ENCODE results near the gene CHCHD6. TPM values are rescaled to one million over a fixed set of nuclear protein-coding genes. Genes with fewer than 3 reads are reported as not detected.

The CHCHD6 gene
- total and polyA plus RNA-seq, 4 donors: 12.1 to 22.6 (median 17.5) TPM

GRCh38 chr3:126818400-126819095 lies 114.5 kb downstream of the CHCHD6 start:
- Histone ChIP-seq H3K9ac (ENCODE audit: insufficient read depth in 1 of 2, low read length in 2 of 2) (no peak overlapping the region), H3K4me3 (no peak overlapping the region), H3K27me3 (ENCODE audit: control insufficient read depth in 3 of 3, insufficient read depth in 3 of 3, low read length in 2 of 3) (no peaks in the 10 kb centered on the region), H3K27ac (ENCODE audit: low read depth in 1 of 2, low read length in 1 of 2) (no peak overlapping the region), H3K36me3 (ENCODE audit: control insufficient read depth in 4 of 4, insufficient read depth in 4 of 4, low read length in 4 of 4) (no peaks in the 10 kb centered on the region), H3K9me3 (ENCODE audit: control insufficient read depth in 4 of 4, insufficient read depth in 3 of 4, low read length in 3 of 4) (peaks cover 0 to 1% (median 0%) of the 10 kb centered on the region in 4 donors), H3K4me1 (ENCODE audit: control insufficient read depth in 5 of 5, insufficient read depth in 5 of 5, low read length in 5 of 5) (peaks cover 0 to 10% (median 3%) of the 10 kb centered on the region in 5 donors)
- no peak for TF ChIP-seq CTCF (IDR thresholded peaks at IDR 0.05; ENCODE audit: control extremely low read depth, extremely low read depth)
- DNase-seq (no peak), ATAC-seq (ENCODE audit: insufficient read depth, low FRiP score) (no peak)
- WGBS, 2 donors: 97% methylated on average over 8 of the region's 8 CpGs

GRCh38 chr3:126826693-126827092 lies 122.7 kb downstream of the CHCHD6 start:
- H3K4me3 ChIP-seq: no peak overlapping the region
- no peak for DNase-seq
- no peak overlapping the region for H3K9ac ChIP-seq (ENCODE audit: insufficient read depth in 1 of 2, low read length in 2 of 2)
- no peaks in the 10 kb centered on the region for H3K36me3 ChIP-seq (ENCODE audit: control insufficient read depth in 4 of 4, insufficient read depth in 4 of 4, low read length in 4 of 4)
- no peak for TF ChIP-seq CTCF (IDR thresholded peaks at IDR 0.05; ENCODE audit: control extremely low read depth, extremely low read depth)
- H3K27ac ChIP-seq (ENCODE audit: low read depth in 1 of 2, low read length in 1 of 2): no peak overlapping the region
- 79 to 84% methylated on average over 2 of the region's 2 CpGs for WGBS, 2 donors
- no peaks in the 10 kb centered on the region for H3K9me3 ChIP-seq (ENCODE audit: control insufficient read depth in 4 of 4, insufficient read depth in 3 of 4, low read length in 3 of 4)
- H3K4me1 ChIP-seq (ENCODE audit: control insufficient read depth in 5 of 5, insufficient read depth in 5 of 5, low read length in 5 of 5): peaks cover 0 to 8% (median 0%) of the 10 kb centered on the region in 5 donors
- ATAC-seq (ENCODE audit: insufficient read depth, low FRiP score): no peak
- no peaks in the 10 kb centered on the region for H3K27me3 ChIP-seq (ENCODE audit: control insufficient read depth in 3 of 3, insufficient read depth in 3 of 3, low read length in 2 of 3)

- no peak overlapping the region for H3K9ac ChIP-seq (ENCODE audit: insufficient read depth in 1 of 2, low read length in 2 of 2)
- no peak for DNase-seq
- no peaks in the 10 kb centered on the region for H3K9me3 ChIP-seq (ENCODE audit: control insufficient read depth in 4 of 4, insufficient read depth in 3 of 4, low read length in 3 of 4)
- no peaks in the 10 kb centered on the region for H3K27me3 ChIP-seq (ENCODE audit: control insufficient read depth in 3 of 3, insufficient read depth in 3 of 3, low read length in 2 of 3)
- no peak overlapping the region for H3K4me3 ChIP-seq
- no peaks in the 10 kb centered on the region for H3K36me3 ChIP-seq (ENCODE audit: control insufficient read depth in 4 of 4, insufficient read depth in 4 of 4, low read length in 4 of 4)
- TF ChIP-seq CTCF (IDR thresholded peaks at IDR 0.05; ENCODE audit: control extremely low read depth, extremely low read depth): no peak
- no peak for ATAC-seq (ENCODE audit: insufficient read depth, low FRiP score)
- WGBS, 2 donors: 93 to 100% methylated on average over 1 of the region's 1 CpG
- peaks cover 0 to 8% (median 0%) of the 10 kb centered on the region in 5 donors for H3K4me1 ChIP-seq (ENCODE audit: control insufficient read depth in 5 of 5, insufficient read depth in 5 of 5, low read length in 5 of 5)
- H3K27ac ChIP-seq (ENCODE audit: low read depth in 1 of 2, low read length in 1 of 2): peak overlapping the region in 1 of 2 donors; percentile 38
Observed at GRCh38 chr3:126827121-126827520, 123.1 kb downstream of the CHCHD6 start.
